ENCODE data around the gene PIK3IP1. TPM values are rescaled to one million over a fixed set of nuclear protein-coding genes. Genes with fewer than 3 reads are reported as not detected.
"Not testable (repeated sequence)": the region's sequence is repeated elsewhere in the genome, so short reads cannot be mapped to it uniquely, and the experiment has no call there.

Gene PIK3IP1
- total and polyA plus RNA-seq, 4 donors = 17.1 to 38.9 (median 23.7) TPM

DNA sequence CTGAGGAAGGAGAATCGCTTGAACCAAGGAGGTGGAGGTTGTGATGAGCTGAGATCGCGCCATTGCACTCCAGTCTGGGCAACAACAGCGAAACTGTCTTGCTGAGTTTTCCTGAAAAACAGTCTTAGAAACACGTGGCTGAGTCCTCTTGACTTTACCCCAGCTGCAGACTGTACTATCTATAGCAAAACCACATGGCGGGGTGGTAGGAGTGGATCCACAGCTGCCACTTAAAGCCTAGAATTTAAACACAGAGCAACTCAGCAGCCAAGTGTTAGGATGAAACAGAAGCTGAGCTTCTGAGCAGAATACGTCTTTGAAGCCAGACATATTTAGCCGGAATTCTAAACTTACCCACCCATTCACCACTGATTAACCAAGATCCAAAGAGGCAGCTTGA, 39.7 kb upstream of the PIK3IP1 start:
- Histone ChIP-seq H3K4me3 (ENCODE audit: low read depth, low read length) (no peak overlapping the region), H3K36me3 (ENCODE audit: control insufficient read depth, insufficient read depth, low read length) (peaks cover 82% of the 10 kb centered on the region), H3K27ac (ENCODE audit: low read depth, low read length) (no peak overlapping the region), H3K9me3 (ENCODE audit: control insufficient read depth, insufficient read depth, low read length) (no peaks in the 10 kb centered on the region), H3K4me1 (ENCODE audit: control insufficient read depth, insufficient read depth, low read length) (peaks cover 20% of the 10 kb centered on the region), H3K27me3 (ENCODE audit: control insufficient read depth, insufficient read depth, low read length) (no peaks in the 10 kb centered on the region)
- DNase-seq (ENCODE audit: low read depth in 4 of 6, low spot score in 6 of 6) = peak in 1 of 6 donors; percentile 48
- 88% methylated on average over 7 of the region's 8 CpGs for WGBS (ENCODE audit: insufficient coverage)

DNA sequence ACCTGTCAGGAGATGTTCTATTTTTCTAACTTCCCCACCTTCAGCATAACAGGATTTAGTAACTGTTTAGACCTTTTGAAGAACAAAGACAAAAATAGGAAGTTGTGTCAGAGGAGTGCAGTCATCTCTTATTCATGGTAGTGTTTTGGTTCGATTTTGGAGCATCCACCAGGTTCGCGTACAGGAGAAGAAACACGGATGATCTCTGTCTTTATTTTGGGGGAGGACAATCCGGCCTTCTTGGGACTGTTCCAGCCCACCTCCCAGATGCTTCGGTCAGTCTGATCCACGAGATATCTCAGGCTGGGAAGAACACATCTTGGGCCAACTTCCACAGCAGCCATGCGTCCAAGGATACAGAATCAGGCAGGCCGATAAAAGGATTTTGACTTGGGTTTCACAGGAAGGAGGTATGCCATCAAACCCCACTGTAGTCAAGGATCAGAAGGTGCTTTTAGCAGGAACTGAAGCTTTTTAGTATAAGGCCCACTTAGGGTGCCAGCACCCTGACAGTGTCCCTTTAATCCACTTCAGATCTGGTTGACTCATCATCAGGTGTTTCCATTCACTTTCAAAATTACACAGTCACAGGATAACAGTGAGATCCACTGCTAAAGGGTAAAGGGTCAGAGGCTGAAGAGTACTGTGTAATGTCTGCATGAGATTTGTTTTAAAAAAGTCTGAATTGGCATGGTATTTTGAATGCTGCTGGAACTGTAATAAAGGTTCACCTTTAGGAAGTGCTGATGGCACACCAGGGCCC, 37.3 kb upstream of the PIK3IP1 start:
- Histone ChIP-seq H3K9me3 (ENCODE audit: control insufficient read depth, insufficient read depth, low read length) (no peaks in the 10 kb centered on the region), H3K27ac (ENCODE audit: low read depth, low read length) (no peak overlapping the region), H3K4me1 (ENCODE audit: control insufficient read depth, insufficient read depth, low read length) (peaks cover 13% of the 10 kb centered on the region), H3K27me3 (ENCODE audit: control insufficient read depth, insufficient read depth, low read length) (no peaks in the 10 kb centered on the region), H3K4me3 (ENCODE audit: low read depth, low read length) (no peak overlapping the region), H3K36me3 (ENCODE audit: control insufficient read depth, insufficient read depth, low read length) (peaks cover 82% of the 10 kb centered on the region)
- WGBS (ENCODE audit: insufficient coverage) = 85% methylated on average over 8 of the region's 9 CpGs
- no peak for DNase-seq (ENCODE audit: low read depth in 4 of 6, low spot score in 6 of 6)

DNA sequence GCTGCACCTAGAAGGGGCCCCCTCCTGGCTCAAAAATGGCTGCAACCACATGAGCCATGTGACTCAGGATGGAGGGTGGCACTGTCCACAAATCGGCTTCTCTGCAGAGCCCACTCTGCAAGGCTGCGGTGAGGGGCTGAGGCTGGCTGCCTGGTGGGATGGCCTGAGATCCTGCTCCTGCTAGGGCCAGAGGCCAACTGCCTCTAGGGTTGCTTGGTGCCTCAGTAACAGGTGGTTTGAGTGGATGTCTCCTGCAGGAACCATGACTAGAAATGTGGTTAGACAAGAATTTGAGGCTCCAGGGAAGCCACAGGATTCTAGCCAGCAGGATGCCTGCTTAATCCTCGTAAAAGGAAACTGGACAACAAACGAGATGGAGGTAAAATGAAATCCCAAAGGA, 36.7 kb upstream of the PIK3IP1 start:
- Histone ChIP-seq H3K27me3 (ENCODE audit: control insufficient read depth, insufficient read depth, low read length) (no peaks in the 10 kb centered on the region), H3K4me1 (ENCODE audit: control insufficient read depth, insufficient read depth, low read length) (peaks cover 7% of the 10 kb centered on the region), H3K36me3 (ENCODE audit: control insufficient read depth, insufficient read depth, low read length) (peaks cover 77% of the 10 kb centered on the region), H3K9me3 (ENCODE audit: control insufficient read depth, insufficient read depth, low read length) (no peaks in the 10 kb centered on the region), H3K27ac (ENCODE audit: low read depth, low read length) (no peak overlapping the region), H3K4me3 (ENCODE audit: low read depth, low read length) (no peak overlapping the region)
- WGBS (ENCODE audit: insufficient coverage) = 87% methylated on average over 2 of the region's 4 CpGs
- DNase-seq (ENCODE audit: low read depth in 4 of 6, low spot score in 6 of 6) = no peak

DNA sequence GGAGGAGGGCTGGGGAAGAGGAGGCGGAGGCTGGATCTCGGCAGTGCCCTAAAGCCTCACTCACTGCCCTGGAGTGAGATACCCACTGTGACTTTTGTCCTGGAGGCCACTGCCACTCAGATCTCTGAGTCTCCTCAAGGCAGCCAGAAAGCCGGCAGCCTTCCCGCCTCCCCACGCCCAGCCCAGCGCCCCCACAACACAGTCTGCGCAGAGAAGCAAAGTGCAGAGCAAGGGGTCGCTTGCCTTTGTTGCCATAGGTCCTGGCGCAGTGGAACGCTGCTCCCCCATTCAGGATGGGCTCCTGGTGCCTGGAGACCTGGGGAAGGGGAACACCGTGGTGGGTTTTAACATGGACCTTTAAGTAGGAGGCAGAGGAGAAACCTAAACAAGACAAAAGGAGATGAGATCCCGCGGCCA, 36.3 kb upstream of the PIK3IP1 start:
- WGBS (ENCODE audit: insufficient coverage) = 96% methylated on average over 11 of the region's 13 CpGs
- no peak overlapping the region for H3K27ac ChIP-seq (ENCODE audit: low read depth, low read length)
- H3K4me3 ChIP-seq (ENCODE audit: low read depth, low read length) = no peak overlapping the region
- H3K4me1 ChIP-seq (ENCODE audit: control insufficient read depth, insufficient read depth, low read length) = peaks cover 2% of the 10 kb centered on the region
- no peaks in the 10 kb centered on the region for H3K27me3 ChIP-seq (ENCODE audit: control insufficient read depth, insufficient read depth, low read length)
- no peak for DNase-seq (ENCODE audit: low read depth in 4 of 6, low spot score in 6 of 6)
- no peaks in the 10 kb centered on the region for H3K9me3 ChIP-seq (ENCODE audit: control insufficient read depth, insufficient read depth, low read length)
- peaks cover 74% of the 10 kb centered on the region for H3K36me3 ChIP-seq (ENCODE audit: control insufficient read depth, insufficient read depth, low read length)

DNA sequence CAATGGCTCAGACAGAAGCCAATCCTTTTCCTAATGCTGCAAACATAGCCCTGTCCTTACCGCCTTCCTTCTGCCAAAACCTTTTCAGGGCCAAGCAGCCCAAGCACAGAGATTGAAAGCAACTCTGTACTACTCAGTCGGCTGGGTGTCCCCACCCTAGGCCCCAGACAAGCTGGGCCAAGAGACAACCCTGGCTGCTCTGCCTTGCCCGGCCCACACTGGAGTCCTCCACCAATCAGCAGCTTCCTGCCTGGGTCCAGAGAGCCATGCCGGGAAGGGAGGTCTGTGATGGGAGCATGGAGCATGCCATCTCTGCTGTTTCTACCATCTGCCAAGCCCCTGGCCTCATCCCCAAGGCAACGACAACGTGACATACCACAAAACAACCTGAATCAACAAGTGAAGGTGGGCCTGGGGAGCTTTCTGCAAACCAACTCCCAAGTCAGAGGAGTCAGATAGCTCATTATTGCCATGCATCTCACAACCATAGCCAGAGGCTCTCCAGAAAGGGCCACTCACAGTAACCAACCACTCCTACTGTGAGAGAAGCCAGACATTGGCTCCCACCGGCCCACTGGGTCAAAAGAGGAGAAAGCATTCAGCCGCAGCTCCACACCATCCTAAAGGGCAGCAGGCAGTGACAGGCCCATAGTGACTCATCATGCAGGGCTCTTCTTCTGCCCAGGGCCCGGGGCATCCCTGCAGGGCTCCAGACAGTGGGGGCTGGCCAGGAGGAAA, 35.7 kb upstream of the PIK3IP1 start:
- Histone ChIP-seq H3K4me3 (ENCODE audit: low read depth, low read length) (no peak overlapping the region), H3K27me3 (ENCODE audit: control insufficient read depth, insufficient read depth, low read length) (no peaks in the 10 kb centered on the region), H3K4me1 (ENCODE audit: control insufficient read depth, insufficient read depth, low read length) (no peaks in the 10 kb centered on the region), H3K27ac (ENCODE audit: low read depth, low read length) (no peak overlapping the region), H3K9me3 (ENCODE audit: control insufficient read depth, insufficient read depth, low read length) (no peaks in the 10 kb centered on the region), H3K36me3 (ENCODE audit: control insufficient read depth, insufficient read depth, low read length) (peaks cover 77% of the 10 kb centered on the region)
- DNase-seq (ENCODE audit: low read depth in 4 of 6, low spot score in 6 of 6) = no peak
- 82% methylated on average over 8 of the region's 9 CpGs for WGBS (ENCODE audit: insufficient coverage)

DNA sequence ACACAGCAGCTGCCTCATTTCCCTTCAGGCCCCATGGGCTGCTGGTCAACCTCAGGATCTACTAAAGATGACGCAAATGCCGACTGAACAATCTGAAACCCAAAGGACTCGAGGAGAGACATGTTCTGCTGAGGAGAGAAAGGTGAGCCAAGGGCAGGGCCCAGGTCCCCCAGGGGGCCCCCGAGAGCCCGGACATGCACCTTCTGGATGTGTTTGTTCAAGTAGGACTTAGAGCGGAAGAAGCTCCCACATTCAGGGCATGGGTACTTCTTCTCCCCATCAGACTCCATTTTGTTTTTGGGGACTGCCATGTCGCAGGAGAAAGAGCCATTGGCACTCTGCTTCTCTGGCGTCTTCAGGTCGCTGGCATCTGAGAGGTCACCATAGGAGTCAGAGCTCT, 34.6 kb upstream of the PIK3IP1 start:
- Histone ChIP-seq H3K4me3 (ENCODE audit: low read depth, low read length) (no peak overlapping the region), H3K9me3 (ENCODE audit: control insufficient read depth, insufficient read depth, low read length) (no peaks in the 10 kb centered on the region), H3K27ac (ENCODE audit: low read depth, low read length) (no peak overlapping the region), H3K27me3 (ENCODE audit: control insufficient read depth, insufficient read depth, low read length) (no peaks in the 10 kb centered on the region), H3K4me1 (ENCODE audit: control insufficient read depth, insufficient read depth, low read length) (no peaks in the 10 kb centered on the region), H3K36me3 (ENCODE audit: control insufficient read depth, insufficient read depth, low read length) (peaks cover 71% of the 10 kb centered on the region)
- WGBS (ENCODE audit: insufficient coverage) = 92% methylated on average over 9 of the region's 9 CpGs
- DNase-seq (ENCODE audit: low read depth in 4 of 6, low spot score in 6 of 6) = no peak

DNA sequence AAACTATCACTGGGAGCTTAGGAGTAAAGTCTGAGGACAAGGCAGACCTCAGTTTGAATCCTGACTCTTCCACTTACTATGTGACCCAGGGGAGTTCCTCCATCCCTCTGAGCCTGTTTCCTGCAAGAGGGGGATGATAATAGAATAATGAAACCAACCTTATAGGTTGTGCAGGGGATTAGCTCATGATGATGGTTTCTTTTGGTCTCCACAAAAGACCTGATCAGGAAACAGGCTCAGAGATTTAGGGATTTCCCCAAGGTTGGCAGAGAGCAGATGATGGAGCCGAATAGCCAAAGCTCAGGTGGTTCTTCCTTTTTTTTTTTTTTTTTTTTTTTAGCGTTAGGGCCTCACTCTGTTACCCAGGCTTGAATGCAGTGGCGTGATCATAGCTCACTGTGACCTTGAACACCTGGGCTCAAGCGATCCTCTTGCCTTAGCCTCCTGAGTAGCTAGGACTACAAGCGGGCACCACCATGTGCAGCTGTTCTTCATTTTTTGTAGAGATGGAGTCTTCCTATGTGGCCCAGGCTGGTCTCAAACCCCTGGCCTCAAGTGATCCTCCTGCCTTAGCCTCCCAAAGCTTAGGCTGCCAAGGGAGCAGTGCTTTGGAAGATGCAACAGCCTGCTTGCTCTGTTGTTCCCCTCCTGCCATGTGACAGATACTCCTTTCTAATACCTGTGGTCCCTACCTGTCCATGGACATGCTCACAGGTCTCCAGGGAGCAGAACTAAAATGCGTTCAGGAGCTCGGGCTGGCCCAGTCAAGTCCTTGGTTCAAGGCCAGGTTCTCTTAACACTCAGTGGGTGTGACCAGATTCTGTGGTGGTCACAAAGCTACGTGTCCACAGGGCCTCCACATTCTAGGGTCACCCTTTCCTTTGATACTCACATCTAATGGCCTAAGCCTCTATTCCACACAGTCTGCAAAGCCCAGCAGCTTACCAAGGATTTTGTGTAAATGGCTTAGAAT, 31.6 kb upstream of the PIK3IP1 start:
- no peak overlapping the region for H3K27ac ChIP-seq (ENCODE audit: low read depth, low read length)
- H3K4me1 ChIP-seq (ENCODE audit: control insufficient read depth, insufficient read depth, low read length) = peaks cover 4% of the 10 kb centered on the region
- H3K9me3 ChIP-seq (ENCODE audit: control insufficient read depth, insufficient read depth, low read length) = no peaks in the 10 kb centered on the region
- peaks cover 47% of the 10 kb centered on the region for H3K36me3 ChIP-seq (ENCODE audit: control insufficient read depth, insufficient read depth, low read length)
- DNase-seq (ENCODE audit: low read depth in 4 of 6, low spot score in 6 of 6) = no peak
- WGBS (ENCODE audit: insufficient coverage) = over 99% methylated on average over 7 of the region's 8 CpGs
- H3K27me3 ChIP-seq (ENCODE audit: control insufficient read depth, insufficient read depth, low read length) = no peaks in the 10 kb centered on the region
- no peak overlapping the region for H3K4me3 ChIP-seq (ENCODE audit: low read depth, low read length)

DNA sequence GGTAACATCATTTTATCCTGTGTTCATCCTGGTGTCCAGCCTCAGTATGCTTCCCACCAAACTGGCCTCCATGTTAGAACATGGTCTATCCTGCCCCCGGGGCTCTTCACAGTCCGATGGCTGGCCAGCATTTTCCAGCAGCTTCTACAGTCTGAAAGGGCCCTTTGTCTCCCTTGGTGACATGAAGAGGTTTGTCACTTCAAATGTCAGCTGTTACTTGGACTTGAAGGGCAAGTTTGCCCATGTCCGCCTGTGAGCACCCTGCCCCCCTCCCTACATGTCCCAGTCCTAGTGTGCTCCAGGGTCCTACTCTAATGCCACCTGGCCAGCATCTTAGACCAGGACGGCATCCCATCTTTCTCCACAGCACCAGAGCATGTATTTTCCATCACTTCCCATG, 29.1 kb upstream of the PIK3IP1 start:
- H3K27ac ChIP-seq (ENCODE audit: low read depth, low read length) = no peak overlapping the region
- H3K27me3 ChIP-seq (ENCODE audit: control insufficient read depth, insufficient read depth, low read length) = no peaks in the 10 kb centered on the region
- DNase-seq (ENCODE audit: low read depth in 4 of 6, low spot score in 6 of 6) = no peak
- peaks cover 24% of the 10 kb centered on the region for H3K36me3 ChIP-seq (ENCODE audit: control insufficient read depth, insufficient read depth, low read length)
- 64% methylated on average over 1 of the region's 4 CpGs for WGBS (ENCODE audit: insufficient coverage)
- H3K9me3 ChIP-seq (ENCODE audit: control insufficient read depth, insufficient read depth, low read length) = no peaks in the 10 kb centered on the region
- H3K4me1 ChIP-seq (ENCODE audit: control insufficient read depth, insufficient read depth, low read length) = peaks cover 4% of the 10 kb centered on the region
- H3K4me3 ChIP-seq (ENCODE audit: low read depth, low read length) = no peak overlapping the region

DNA sequence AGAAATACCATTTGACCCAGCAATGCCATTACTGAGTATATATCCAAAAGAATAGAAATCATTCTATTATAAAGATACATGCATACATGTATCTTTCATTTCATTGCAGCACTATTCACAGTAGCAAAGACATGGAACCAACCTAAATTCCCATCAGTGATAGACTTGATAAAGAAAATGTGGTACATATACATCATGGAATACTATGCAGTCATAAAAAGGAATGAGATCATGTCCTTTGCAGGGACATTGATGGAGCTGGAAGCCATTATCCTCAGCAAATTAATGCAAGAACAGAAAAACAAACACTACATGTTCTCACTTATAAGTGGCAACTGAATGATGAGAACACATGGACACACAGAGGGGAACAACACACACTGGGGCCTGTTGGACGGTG, 21.9 kb upstream of the PIK3IP1 start:
- H3K27ac ChIP-seq (ENCODE audit: low read depth, low read length); H3K4me1 ChIP-seq (ENCODE audit: control insufficient read depth, insufficient read depth, low read length); H3K4me3 ChIP-seq (ENCODE audit: low read depth, low read length); DNase-seq (ENCODE audit: low read depth in 4 of 6, low spot score in 6 of 6); H3K27me3 ChIP-seq (ENCODE audit: control insufficient read depth, insufficient read depth, low read length); H3K9me3 ChIP-seq (ENCODE audit: control insufficient read depth, insufficient read depth, low read length); H3K36me3 ChIP-seq (ENCODE audit: control insufficient read depth, insufficient read depth, low read length): not testable (repeated sequence)
- 100% methylated on average over 1 of the region's 1 CpG for WGBS (ENCODE audit: insufficient coverage)
